ENCODE results near the gene CYB5D1. TPM values are rescaled to one million over a fixed set of nuclear protein-coding genes. Genes with fewer than 3 reads are reported as not detected.

Gene CYB5D1
- total RNA-seq, 1 experiment from 2014 or later: 18.0 TPM

DNA sequence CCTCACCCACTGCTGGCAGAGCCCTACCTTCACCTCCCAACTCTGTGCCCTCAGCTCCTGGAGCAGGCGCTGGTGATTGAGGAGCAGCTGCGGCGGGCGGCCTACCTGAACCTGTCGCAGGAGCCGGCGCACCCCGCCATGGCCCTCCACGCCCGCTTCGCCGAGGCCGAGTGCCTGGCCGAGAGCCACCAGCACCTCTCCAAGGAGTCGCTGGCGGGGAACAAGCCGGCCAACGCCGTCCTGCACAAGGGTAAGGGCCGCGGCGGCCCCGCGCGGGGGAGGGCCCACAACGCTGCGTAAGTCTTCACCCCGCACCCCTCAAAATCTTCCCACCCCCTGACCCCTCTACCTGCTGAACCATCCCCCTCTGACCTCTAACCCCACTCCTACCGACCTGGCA, 51.3 kb downstream of the CYB5D1 start:
- Histone ChIP-seq H3K4me2 (ENCODE audit: insufficient read depth, insufficient read length, low read length) (no peak overlapping the region), H3K56ac (ENCODE audit: insufficient read length, low read depth, low read length) (no peak overlapping the region), H3K9me3 (ENCODE audit: control insufficient read depth, low read depth, low read length) (no peaks in the 10 kb centered on the region), H2BK5ac (ENCODE audit: insufficient read length, low read length) (no peak overlapping the region), H3T11ph (ENCODE audit: low read length) (no peak overlapping the region), H2AFZ (ENCODE audit: low read length) (no peak overlapping the region), H3K18ac (ENCODE audit: insufficient read length, low read depth, low read length) (no peak overlapping the region), H3K79me2 (ENCODE audit: insufficient read depth, low read length) (no peaks in the 10 kb centered on the region), H2BK120ac (ENCODE audit: low read depth, low read length, poor library complexity, severe bottlenecking) (no peak overlapping the region), H3K23me2 (ENCODE audit: insufficient read length, low read depth, low read length, poor library complexity, severe bottlenecking) (no peaks in the 10 kb centered on the region), H2BK15ac (ENCODE audit: low read depth, low read length) (no peak overlapping the region), H2BK12ac (ENCODE audit: insufficient read length, low read depth, low read length) (no peak overlapping the region), H4K5ac (ENCODE audit: insufficient read length, low read depth, low read length) (no peak overlapping the region), H2BK20ac (ENCODE audit: low read depth, low read length, poor library complexity, severe bottlenecking) (no peak overlapping the region), H3K27me3 (ENCODE audit: insufficient read depth, low read length) (no peaks in the 10 kb centered on the region; the same call in 1 of the 2 replicates), H3K4me1 (ENCODE audit: insufficient read depth, low read length) (no peaks in the 10 kb centered on the region), H4K8ac (replicated peaks; ENCODE audit: insufficient read length, low read depth, low read length) (no peak overlapping the region), H2AK5ac (ENCODE audit: insufficient read length, low read length) (no peak overlapping the region), H3K27ac (ENCODE audit: insufficient read length, low read depth, low read length) (no peak overlapping the region), H3K79me1 (ENCODE audit: insufficient read depth, low read depth, low read length, poor library complexity, severe bottlenecking) (no peaks in the 10 kb centered on the region), H4K20me1 (ENCODE audit: control insufficient read depth, insufficient read depth, insufficient read length) (no peaks in the 10 kb centered on the region), H3K14ac (ENCODE audit: insufficient read depth, low read length) (no peak overlapping the region), H3K4ac (ENCODE audit: low read depth, low read length) (no peak overlapping the region), H4K91ac (ENCODE audit: insufficient read length, low read depth, low read length) (no peak overlapping the region), H3K9ac (ENCODE audit: extremely low read depth, insufficient read length, low read length) (no peak overlapping the region), H3K23ac (ENCODE audit: insufficient read length, low read depth, low read length) (no peak overlapping the region)
- no peak for DNase-seq
- Mint-ChIP-seq H3K4me1 (peaks cover 2% of the 10 kb centered on the region in 2 experiments; a peak in 3 of 4 replicates), H3K27ac (no peak overlapping the region), H3K36me3 (ENCODE audit: insufficient read depth in 1 of 3, low read depth in 3 of 3) (peaks cover 0 to 52% (median 24%) of the 10 kb centered on the region in 3 experiments; a peak in 6 of 7 replicates), H3K27me3 (ENCODE audit: low read depth) (peaks cover 2% of the 10 kb centered on the region), H3K4me3 (no peak overlapping the region), H3K9me3 (no peaks in the 10 kb centered on the region)
- WGBS (ENCODE audit: extremely low coverage, insufficient read length, low lambda C conversion rate): no CpG with 5 or more reads among the region's 29 CpGs
- TF ChIP-seq, protein P1, sequence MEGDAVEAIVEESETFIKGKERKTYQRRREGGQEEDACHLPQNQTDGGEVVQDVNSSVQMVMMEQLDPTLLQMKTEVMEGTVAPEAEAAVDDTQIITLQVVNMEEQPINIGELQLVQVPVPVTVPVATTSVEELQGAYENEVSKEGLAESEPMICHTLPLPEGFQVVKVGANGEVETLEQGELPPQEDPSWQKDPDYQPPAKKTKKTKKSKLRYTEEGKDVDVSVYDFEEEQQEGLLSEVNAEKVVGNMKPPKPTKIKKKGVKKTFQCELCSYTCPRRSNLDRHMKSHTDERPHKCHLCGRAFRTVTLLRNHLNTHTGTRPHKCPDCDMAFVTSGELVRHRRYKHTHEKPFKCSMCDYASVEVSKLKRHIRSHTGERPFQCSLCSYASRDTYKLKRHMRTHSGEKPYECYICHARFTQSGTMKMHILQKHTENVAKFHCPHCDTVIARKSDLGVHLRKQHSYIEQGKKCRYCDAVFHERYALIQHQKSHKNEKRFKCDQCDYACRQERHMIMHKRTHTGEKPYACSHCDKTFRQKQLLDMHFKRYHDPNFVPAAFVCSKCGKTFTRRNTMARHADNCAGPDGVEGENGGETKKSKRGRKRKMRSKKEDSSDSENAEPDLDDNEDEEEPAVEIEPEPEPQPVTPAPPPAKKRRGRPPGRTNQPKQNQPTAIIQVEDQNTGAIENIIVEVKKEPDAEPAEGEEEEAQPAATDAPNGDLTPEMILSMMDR (conservative IDR thresholded peaks at IDR 0.05): no peak
